Measurements from ENCODE around the gene TSEN2. TPM values are rescaled to one million over a fixed set of nuclear protein-coding genes. Genes with fewer than 3 reads are reported as not detected.

The TSEN2 gene
- total RNA-seq, 2 donors from 2014 or later: 12.8 to 12.9 TPM

DNA sequence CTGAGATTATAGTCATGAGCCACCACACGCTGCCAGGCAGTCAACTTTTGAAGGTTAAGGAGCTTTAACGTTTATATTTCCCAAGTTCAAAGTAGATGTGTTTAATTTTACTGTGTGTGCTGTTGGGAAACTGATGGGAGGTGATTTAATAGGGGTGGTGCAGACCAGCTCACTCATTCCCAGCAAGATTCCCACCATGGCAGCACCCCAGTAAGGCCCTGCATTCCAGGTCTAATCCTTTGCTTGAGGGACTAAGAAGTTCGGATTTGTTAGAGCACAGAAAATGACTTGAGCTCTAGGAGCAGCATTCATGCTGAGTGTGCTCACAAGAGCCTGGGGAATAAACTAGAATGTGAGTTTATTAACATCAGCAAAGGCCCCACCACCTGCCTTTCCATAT lies 25.2 kb downstream of the TSEN2 start:
- Histone ChIP-seq H3K36me3 (peaks cover 19% of the 10 kb centered on the region), H3K27ac (no peak overlapping the region)

DNA sequence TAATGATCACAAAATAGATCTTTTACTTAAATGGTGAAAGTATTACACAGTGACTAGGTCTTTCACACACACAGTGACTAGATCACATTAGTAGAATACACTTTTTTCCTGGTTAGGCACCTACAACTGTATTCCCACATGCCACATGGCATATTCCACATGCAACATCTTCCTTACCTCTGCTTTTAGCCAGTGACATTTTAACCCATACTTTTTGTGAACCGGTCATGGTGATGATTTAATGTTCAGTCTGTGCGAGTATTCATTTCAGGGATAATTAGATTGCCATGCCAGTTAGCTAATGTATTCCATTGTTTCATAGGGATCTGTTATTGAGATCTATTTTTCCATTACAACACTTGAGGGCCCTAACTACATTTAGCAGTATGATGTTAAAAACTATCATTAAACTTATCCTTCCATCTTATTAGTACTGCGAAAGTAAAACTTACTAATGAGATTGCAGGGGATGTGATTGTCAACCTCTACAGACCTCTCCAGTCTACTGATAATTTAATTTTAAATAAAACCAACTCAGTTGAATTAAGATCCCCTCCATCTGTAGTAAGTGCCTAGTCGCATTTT lies 28.3 kb downstream of the TSEN2 start:
- no peak overlapping the region for H3K27ac ChIP-seq
- H3K27me3 ChIP-seq: no peaks in the 10 kb centered on the region
- H3K36me3 ChIP-seq: peaks cover 5% of the 10 kb centered on the region
- no peak for DNase-seq (ENCODE audit: low spot score)
- no peaks in the 10 kb centered on the region for H3K9me3 ChIP-seq
- TF ChIP-seq, protein P1, sequence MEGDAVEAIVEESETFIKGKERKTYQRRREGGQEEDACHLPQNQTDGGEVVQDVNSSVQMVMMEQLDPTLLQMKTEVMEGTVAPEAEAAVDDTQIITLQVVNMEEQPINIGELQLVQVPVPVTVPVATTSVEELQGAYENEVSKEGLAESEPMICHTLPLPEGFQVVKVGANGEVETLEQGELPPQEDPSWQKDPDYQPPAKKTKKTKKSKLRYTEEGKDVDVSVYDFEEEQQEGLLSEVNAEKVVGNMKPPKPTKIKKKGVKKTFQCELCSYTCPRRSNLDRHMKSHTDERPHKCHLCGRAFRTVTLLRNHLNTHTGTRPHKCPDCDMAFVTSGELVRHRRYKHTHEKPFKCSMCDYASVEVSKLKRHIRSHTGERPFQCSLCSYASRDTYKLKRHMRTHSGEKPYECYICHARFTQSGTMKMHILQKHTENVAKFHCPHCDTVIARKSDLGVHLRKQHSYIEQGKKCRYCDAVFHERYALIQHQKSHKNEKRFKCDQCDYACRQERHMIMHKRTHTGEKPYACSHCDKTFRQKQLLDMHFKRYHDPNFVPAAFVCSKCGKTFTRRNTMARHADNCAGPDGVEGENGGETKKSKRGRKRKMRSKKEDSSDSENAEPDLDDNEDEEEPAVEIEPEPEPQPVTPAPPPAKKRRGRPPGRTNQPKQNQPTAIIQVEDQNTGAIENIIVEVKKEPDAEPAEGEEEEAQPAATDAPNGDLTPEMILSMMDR (IDR thresholded peaks at IDR 0.05): no peak
- H3K4me3 ChIP-seq: no peak overlapping the region
- peaks cover 0 to 36% of the 10 kb centered on the region in 2 donors for H3K4me1 ChIP-seq

More for the DNA sequence above, 25.2 kb downstream of the TSEN2 start:
- no peak overlapping the region for H3K4me3 ChIP-seq
- H3K4me1 ChIP-seq: peaks cover 0 to 26% of the 10 kb centered on the region in 2 donors
- H3K9me3 ChIP-seq: no peaks in the 10 kb centered on the region
- TF ChIP-seq, protein P1 (IDR thresholded peaks at IDR 0.05): no peak
- no peaks in the 10 kb centered on the region for H3K27me3 ChIP-seq
- DNase-seq (ENCODE audit: low spot score): no peak

DNA sequence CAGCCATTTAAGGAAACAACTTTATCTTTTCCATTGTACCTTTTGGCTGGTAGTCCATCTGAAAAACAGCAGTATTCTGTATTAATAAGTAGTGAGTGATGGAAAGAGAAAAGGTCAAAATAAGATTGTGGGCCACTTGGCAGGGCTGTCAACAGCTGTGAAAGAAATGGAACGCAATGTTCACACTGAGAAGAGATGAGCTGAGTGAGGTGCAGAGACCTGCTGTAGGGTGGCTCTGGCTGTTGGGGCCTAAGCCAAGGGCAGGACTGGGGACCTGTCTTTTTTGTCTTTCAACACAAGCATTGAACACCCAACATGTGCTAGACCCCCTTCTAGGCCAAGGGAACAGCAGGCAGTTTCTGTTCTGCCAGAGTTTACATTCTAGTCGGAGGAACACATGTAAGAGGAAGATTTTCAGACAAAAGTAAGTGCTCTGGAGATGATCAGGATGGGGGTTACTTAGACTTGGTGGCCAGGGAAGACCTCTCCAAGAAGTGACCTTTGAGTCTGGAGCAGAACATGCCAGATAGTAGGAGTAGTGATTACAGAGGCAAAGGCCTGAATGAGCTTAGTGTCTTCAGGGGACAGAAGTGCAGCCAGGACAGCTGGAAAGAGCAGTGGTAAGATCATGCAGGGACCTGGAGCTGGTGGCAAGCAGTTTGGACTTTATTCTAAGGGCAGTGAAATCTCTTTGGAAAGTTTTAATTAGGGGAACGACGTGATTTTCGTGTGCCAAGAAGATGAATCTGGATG lies 29.6 kb downstream of the TSEN2 start:
- TF ChIP-seq, protein P1 (IDR thresholded peaks at IDR 0.05): no peak
- peaks cover 5% of the 10 kb centered on the region for H3K36me3 ChIP-seq
- H3K27me3 ChIP-seq: no peaks in the 10 kb centered on the region
- no peaks in the 10 kb centered on the region for H3K9me3 ChIP-seq
- peak overlapping the region; percentile 61 to 83 for H3K27ac ChIP-seq
- H3K4me3 ChIP-seq: no peak overlapping the region
- DNase-seq (ENCODE audit: low spot score): no peak
- peaks cover 0 to 27% of the 10 kb centered on the region in 2 donors for H3K4me1 ChIP-seq

DNA sequence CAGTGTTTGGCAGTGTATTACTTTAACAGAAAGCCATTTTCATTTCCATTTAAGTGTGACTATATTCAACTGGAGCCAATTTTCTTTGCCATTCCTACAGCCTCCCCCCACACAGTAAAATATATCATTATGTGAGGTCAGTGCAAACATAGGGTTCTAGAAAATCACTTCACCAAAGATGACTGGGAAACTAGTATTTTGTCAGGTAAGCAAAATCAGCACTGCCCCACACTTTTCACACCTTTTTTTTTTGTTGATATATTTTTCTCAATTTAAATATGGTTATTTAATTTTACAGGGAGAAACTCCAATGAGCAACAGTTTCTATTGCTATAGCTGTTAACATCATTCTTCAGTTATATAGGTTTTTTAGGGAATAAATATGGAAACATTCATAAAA lies 31.4 kb downstream of the TSEN2 start:
- TF ChIP-seq, protein P1 (IDR thresholded peaks at IDR 0.05): no peak
- DNase-seq (ENCODE audit: low spot score): no peak
- Histone ChIP-seq H3K27ac (peak overlapping the region in 1 of 2 donors; percentile 83), H3K4me1 (peaks cover 0 to 27% of the 10 kb centered on the region in 2 donors), H3K36me3 (peaks cover under 1% of the 10 kb centered on the region), H3K9me3 (no peaks in the 10 kb centered on the region), H3K27me3 (no peaks in the 10 kb centered on the region), H3K4me3 (no peak overlapping the region)

DNA sequence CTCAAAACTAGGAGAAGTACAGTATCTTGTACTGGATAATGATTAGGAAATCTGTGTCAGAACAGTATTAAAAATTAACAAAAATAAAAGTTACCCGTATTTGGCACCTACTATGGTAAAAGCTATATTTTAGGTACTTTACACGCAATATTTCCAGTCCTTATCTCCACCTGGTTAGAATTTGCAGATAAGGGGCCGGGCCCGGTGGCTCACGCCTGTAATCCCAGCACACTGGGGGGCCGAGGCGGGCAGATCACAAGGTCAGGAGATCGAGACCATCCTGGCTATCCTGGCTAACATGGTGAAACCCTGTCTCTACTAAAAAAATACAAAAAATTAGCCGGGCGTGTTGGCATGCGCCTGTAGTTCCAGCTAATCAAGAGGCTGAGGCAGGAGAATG lies 32.6 kb downstream of the TSEN2 start:
- no peak for DNase-seq (ENCODE audit: low spot score)
- TF ChIP-seq, protein P1 (IDR thresholded peaks at IDR 0.05): no peak
- H3K27me3 ChIP-seq: no peaks in the 10 kb centered on the region
- H3K27ac ChIP-seq: no peak overlapping the region
- H3K4me3 ChIP-seq: no peak overlapping the region
- H3K4me1 ChIP-seq: peaks cover 0 to 27% of the 10 kb centered on the region in 2 donors
- H3K9me3 ChIP-seq: no peaks in the 10 kb centered on the region
- H3K36me3 ChIP-seq: no peaks in the 10 kb centered on the region
